ENCODE results near the gene SWT1.

Gene SWT1

GRCh38 chr1:185263292-185263691 lies 106.3 kb downstream of the SWT1 start:
- TF ChIP-seq EZH2 (IDR thresholded peaks at IDR 0.05; ENCODE audit: borderline replicate concordance, low read depth, low read length, severe bottlenecking): no peak
- Histone ChIP-seq H3K36me3 (ENCODE audit: insufficient read depth, low read length) (no peaks in the 10 kb centered on the region), H4K20me1 (ENCODE audit: insufficient read depth, low read length) (no peaks in the 10 kb centered on the region), H3K27ac (ENCODE audit: low read length) (no peak overlapping the region), H3K9me3 (ENCODE audit: insufficient read depth, low read length, severe bottlenecking) (no peaks in the 10 kb centered on the region), H3K4me2 (ENCODE audit: insufficient read depth, low read length) (no peak overlapping the region), H2AFZ (ENCODE audit: low read depth, low read length) (no peak overlapping the region), H3K4me1 (ENCODE audit: insufficient read depth, low read length) (no peaks in the 10 kb centered on the region), H3K27me3 (ENCODE audit: insufficient read depth, low read length, poor library complexity) (no peaks in the 10 kb centered on the region), H3K4me3 (ENCODE audit: low read depth in 1 of 2, low read length in 2 of 2) (no peak overlapping the region), H3K9ac (ENCODE audit: low read depth, low read length) (no peak overlapping the region), H3K79me2 (ENCODE audit: insufficient read depth, low read length) (no peaks in the 10 kb centered on the region)
- DNase-seq (no peak), ATAC-seq (ENCODE audit: insufficient read depth, low read depth) (no peak)

- Histone ChIP-seq H3K9ac (ENCODE audit: low read depth, low read length) (no peak overlapping the region), H3K27me3 (ENCODE audit: insufficient read depth, low read length, poor library complexity) (no peaks in the 10 kb centered on the region), H3K27ac (ENCODE audit: low read length) (no peak overlapping the region), H3K4me1 (ENCODE audit: insufficient read depth, low read length) (no peaks in the 10 kb centered on the region), H3K4me2 (ENCODE audit: insufficient read depth, low read length) (no peak overlapping the region), H3K9me3 (ENCODE audit: insufficient read depth, low read length, severe bottlenecking) (no peaks in the 10 kb centered on the region), H3K36me3 (ENCODE audit: insufficient read depth, low read length) (no peaks in the 10 kb centered on the region), H3K4me3 (ENCODE audit: low read depth in 1 of 2, low read length in 2 of 2) (no peak overlapping the region), H3K79me2 (ENCODE audit: insufficient read depth, low read length) (no peaks in the 10 kb centered on the region), H4K20me1 (ENCODE audit: insufficient read depth, low read length) (no peaks in the 10 kb centered on the region), H2AFZ (ENCODE audit: low read depth, low read length) (no peak overlapping the region)
- DNase-seq (no peak), ATAC-seq (ENCODE audit: insufficient read depth, low read depth) (no peak)
- TF ChIP-seq CTCF (IDR thresholded peaks at IDR 0.05; ENCODE audit: borderline replicate concordance, extremely low read depth, low read length, poor library complexity, severe bottlenecking) (no peak), EZH2 (IDR thresholded peaks at IDR 0.05; ENCODE audit: borderline replicate concordance, low read depth, low read length, severe bottlenecking) (no peak)
Measured at GRCh38 chr1:185263780-185264179, 106.8 kb downstream of the SWT1 start.

- no peak overlapping the region for H3K4me3 ChIP-seq (ENCODE audit: low read depth in 1 of 2, low read length in 2 of 2)
- no peak overlapping the region for H2AFZ ChIP-seq (ENCODE audit: low read depth, low read length)
- H3K36me3 ChIP-seq (ENCODE audit: insufficient read depth, low read length): no peaks in the 10 kb centered on the region
- no peak overlapping the region for H3K4me2 ChIP-seq (ENCODE audit: insufficient read depth, low read length)
- DNase-seq (no peak), ATAC-seq (ENCODE audit: insufficient read depth, low read depth) (no peak)
- H3K27ac ChIP-seq (ENCODE audit: low read length): no peak overlapping the region
- H3K27me3 ChIP-seq (ENCODE audit: insufficient read depth, low read length, poor library complexity): no peaks in the 10 kb centered on the region
- H3K9me3 ChIP-seq (ENCODE audit: insufficient read depth, low read length, severe bottlenecking): no peaks in the 10 kb centered on the region
- TF ChIP-seq CTCF (IDR thresholded peaks at IDR 0.05; ENCODE audit: borderline replicate concordance, extremely low read depth, low read length, poor library complexity, severe bottlenecking): no peak
- no peak for TF ChIP-seq EZH2 (IDR thresholded peaks at IDR 0.05; ENCODE audit: borderline replicate concordance, low read depth, low read length, severe bottlenecking)
- H3K4me1 ChIP-seq (ENCODE audit: insufficient read depth, low read length): no peaks in the 10 kb centered on the region
- no peaks in the 10 kb centered on the region for H4K20me1 ChIP-seq (ENCODE audit: insufficient read depth, low read length)
- no peaks in the 10 kb centered on the region for H3K79me2 ChIP-seq (ENCODE audit: insufficient read depth, low read length)
- H3K9ac ChIP-seq (ENCODE audit: low read depth, low read length): no peak overlapping the region
Measured at GRCh38 chr1:185265314-185265713, 108.3 kb downstream of the SWT1 start.

- H3K4me3 ChIP-seq (ENCODE audit: low read depth in 1 of 2, low read length in 2 of 2): no peak overlapping the region
- no peaks in the 10 kb centered on the region for H3K27me3 ChIP-seq (ENCODE audit: insufficient read depth, low read length, poor library complexity)
- no peaks in the 10 kb centered on the region for H4K20me1 ChIP-seq (ENCODE audit: insufficient read depth, low read length)
- no peaks in the 10 kb centered on the region for H3K79me2 ChIP-seq (ENCODE audit: insufficient read depth, low read length)
- H3K9ac ChIP-seq (ENCODE audit: low read depth, low read length): no peak overlapping the region
- TF ChIP-seq EZH2 (IDR thresholded peaks at IDR 0.05; ENCODE audit: borderline replicate concordance, low read depth, low read length, severe bottlenecking) (no peak), CTCF (IDR thresholded peaks at IDR 0.05; ENCODE audit: borderline replicate concordance, extremely low read depth, low read length, poor library complexity, severe bottlenecking) (no peak)
- no peak overlapping the region for H3K27ac ChIP-seq (ENCODE audit: low read length)
- DNase-seq (no peak), ATAC-seq (ENCODE audit: insufficient read depth, low read depth) (no peak)
- H3K4me2 ChIP-seq (ENCODE audit: insufficient read depth, low read length): no peak overlapping the region
- no peaks in the 10 kb centered on the region for H3K9me3 ChIP-seq (ENCODE audit: insufficient read depth, low read length, severe bottlenecking)
- H2AFZ ChIP-seq (ENCODE audit: low read depth, low read length): no peak overlapping the region
- H3K36me3 ChIP-seq (ENCODE audit: insufficient read depth, low read length): no peaks in the 10 kb centered on the region
- no peaks in the 10 kb centered on the region for H3K4me1 ChIP-seq (ENCODE audit: insufficient read depth, low read length)
Measured at GRCh38 chr1:185267301-185267700, 110.3 kb downstream of the SWT1 start.
